H9 (cell line): ENCODE data around the gene DAGLB. TPM values are rescaled to one million over a fixed set of nuclear protein-coding genes. Genes with fewer than 3 reads are reported as not detected.

ENCODE experiments used
- DNase-seq: peaks from one replicate; pipeline ENCODE4 v3.0.0-alpha.2; 2017
- H2AFZ ChIP-seq: one replicate; pipeline ENCODE4 v1.6.1; 2013; ENCODE audit warnings: mild to moderate bottlenecking, low read length, control low read depth, moderate library complexity
- H2AK5ac ChIP-seq: 2 replicates; pipeline ENCODE4 v1.6.1; 2013; ENCODE audit warnings: low read length, control low read depth, mixed read lengths; ENCODE audit not compliant: insufficient read length
- H2BK120ac ChIP-seq: one replicate; pipeline ENCODE4 v1.6.1; 2013; ENCODE audit warnings: low read depth, mild to moderate bottlenecking, low read length, control low read depth, inconsistent platforms; ENCODE audit not compliant: poor library complexity, severe bottlenecking
- H2BK12ac ChIP-seq: 2 replicates; pipeline ENCODE4 v1.6.1; 2013; ENCODE audit warnings: low read length, control low read depth, mixed read lengths, low read depth; ENCODE audit not compliant: insufficient read length
- H2BK15ac ChIP-seq: 2 replicates; pipeline ENCODE4 v1.6.1; 2013; ENCODE audit warnings: low read depth, low read length, control low read depth
- H2BK20ac ChIP-seq: one replicate; pipeline ENCODE4 v1.6.1; 2013; ENCODE audit warnings: low read depth, mild to moderate bottlenecking, low read length, control low read depth, inconsistent platforms; ENCODE audit not compliant: poor library complexity, severe bottlenecking
- H2BK5ac ChIP-seq: 2 replicates; pipeline ENCODE4 v1.6.1; 2013; ENCODE audit warnings: low read length, control low read depth, mixed read lengths; ENCODE audit not compliant: insufficient read length
- H3K14ac ChIP-seq: 2 replicates; pipeline ENCODE4 v1.6.1; 2013; ENCODE audit warnings: low read length, control low read depth; ENCODE audit not compliant: insufficient read depth
- H3K18ac ChIP-seq: 2 replicates; pipeline ENCODE4 v1.6.1; 2013; ENCODE audit warnings: low read depth, mild to moderate bottlenecking, mixed read lengths, low read length, control low read depth; ENCODE audit not compliant: insufficient read length
- H3K23ac ChIP-seq: 2 replicates; pipeline ENCODE4 v1.6.1; 2013; ENCODE audit warnings: low read length, control low read depth, mixed read lengths, low read depth; ENCODE audit not compliant: insufficient read length
- H3K23me2 ChIP-seq: 2 replicates; pipeline ENCODE4 v1.6.1; 2013; ENCODE audit warnings: low read depth, mild to moderate bottlenecking, mixed read lengths, low read length, control low read depth; ENCODE audit not compliant: insufficient read length, poor library complexity, severe bottlenecking
- H3K27ac ChIP-seq: 2 replicates; pipeline ENCODE4 v1.5.1; 2013; ENCODE audit warnings: low read length, control low read depth, mixed read lengths, low read depth; ENCODE audit not compliant: insufficient read length
- H3K27me3 ChIP-seq: 2 replicates; pipeline ENCODE4 v1.6.1; 2013; ENCODE audit warnings: low read length, control low read depth, inconsistent platforms; ENCODE audit not compliant: insufficient read depth
- H3K4ac ChIP-seq: 2 replicates; pipeline ENCODE4 v1.6.1; 2013; ENCODE audit warnings: low read depth, mild to moderate bottlenecking, control low read depth, inconsistent platforms, low read length, moderate library complexity
- H3K4me1 ChIP-seq: 2 replicates; pipeline ENCODE4 v1.6.1; 2013; ENCODE audit warnings: low read length, control low read depth, inconsistent platforms; ENCODE audit not compliant: insufficient read depth
- H3K4me2 ChIP-seq: 2 replicates; pipeline ENCODE4 v1.6.1; 2013; ENCODE audit warnings: low read length, control low read depth, mixed read lengths; ENCODE audit not compliant: insufficient read length, insufficient read depth
- H3K56ac ChIP-seq: 2 replicates; pipeline ENCODE4 v1.6.1; 2013; ENCODE audit warnings: low read depth, mild to moderate bottlenecking, mixed read lengths, low read length, control low read depth; ENCODE audit not compliant: insufficient read length
- H3K79me1 ChIP-seq: 2 replicates; pipeline ENCODE4 v1.6.1; 2013; ENCODE audit warnings: low read depth, mild to moderate bottlenecking, moderate library complexity, low read length, control low read depth, inconsistent platforms; ENCODE audit not compliant: insufficient read depth, poor library complexity, severe bottlenecking
- H3K79me2 ChIP-seq: 2 replicates; pipeline ENCODE4 v1.6.1; 2013; ENCODE audit warnings: low read length, control low read depth, inconsistent platforms; ENCODE audit not compliant: insufficient read depth
- H3K9ac ChIP-seq: 2 replicates; pipeline ENCODE4 v1.6.1; 2013; ENCODE audit warnings: low read length, control low read depth, mixed read lengths; ENCODE audit not compliant: insufficient read length; ENCODE audit errors: extremely low read depth
- H3K9me3 ChIP-seq: one replicate; pipeline ENCODE4 v1.6.1; 2013; ENCODE audit warnings: low read depth, low read length, inconsistent platforms; ENCODE audit not compliant: control insufficient read depth
- H3T11ph ChIP-seq: one replicate; pipeline ENCODE4 v1.6.1; 2013; ENCODE audit warnings: mild to moderate bottlenecking, low read length, control low read depth, inconsistent platforms
- H4K20me1 ChIP-seq: one replicate; pipeline ENCODE4 v1.6.1; 2013; ENCODE audit not compliant: control insufficient read depth, insufficient read length, insufficient read depth
- H4K5ac ChIP-seq: 2 replicates; pipeline ENCODE4 v1.6.1; 2013; ENCODE audit warnings: low read depth, mild to moderate bottlenecking, mixed read lengths, low read length, control low read depth; ENCODE audit not compliant: insufficient read length
- H4K8ac ChIP-seq: replicated peaks from 2 replicates; pipeline ENCODE4 v1.6.1; 2013; ENCODE audit warnings: low read length, control low read depth, mixed read lengths, low read depth; ENCODE audit not compliant: insufficient read length
- H4K91ac ChIP-seq: 2 replicates; pipeline ENCODE4 v1.6.1; 2013; ENCODE audit warnings: low read depth, mild to moderate bottlenecking, moderate library complexity, mixed read lengths, low read length, control low read depth; ENCODE audit not compliant: insufficient read length
- H3K27ac Mint-ChIP-seq, 3 experiments: 2 replicates in 2 of 3; 3 replicates in 1 of 3; pipeline ENCODE4 v1.8.0; 2020 to 2021; ENCODE audit warnings: mixed read lengths in 3 of 3, mild to moderate bottlenecking in 1 of 3, moderate library complexity in 1 of 3
- H3K27me3 Mint-ChIP-seq: 2 replicates; pipeline ENCODE4 v1.8.0; 2021; ENCODE audit warnings: low read depth, mild to moderate bottlenecking, moderate library complexity, mixed read lengths
- H3K36me3 Mint-ChIP-seq, 3 experiments: 2 replicates in 2 of 3; 3 replicates in 1 of 3; pipeline ENCODE4 v1.8.0; 2020 to 2021; ENCODE audit warnings: low read depth in 3 of 3, mixed read lengths in 3 of 3; ENCODE audit not compliant: insufficient read depth in 1 of 3
- H3K4me1 Mint-ChIP-seq, 2 experiments: 2 replicates each; pipeline ENCODE4 v1.8.0; 2020; ENCODE audit warnings: mixed read lengths in 2 of 2
- H3K4me3 Mint-ChIP-seq, 2 experiments: 2 replicates in 1 of 2; 3 replicates in 1 of 2; pipeline ENCODE4 v1.8.0; 2020 to 2021; ENCODE audit warnings: mild to moderate bottlenecking in 2 of 2, mixed read lengths in 2 of 2, moderate library complexity in 1 of 2
- H3K9me3 Mint-ChIP-seq, 2 experiments: 2 replicates in 1 of 2; 3 replicates in 1 of 2; pipeline ENCODE4 v1.8.0; 2020; ENCODE audit warnings: mild to moderate bottlenecking in 2 of 2, mixed read lengths in 2 of 2, moderate library complexity in 1 of 2
- WGBS: extraction: QIAGEN DNeasy Blood & Tissue Kit; methylation state at CpG from one replicate; pipeline ENCODE4 v1.1.7; 2013; ENCODE audit warnings: missing lambda C conversion rate, low lambda C conversion rate, mixed read lengths; ENCODE audit not compliant: insufficient read length; ENCODE audit errors: extremely low coverage; 5-methylcytosine and 5-hydroxymethylcytosine counted together
- total RNA-seq: library from RNA; stranded (reverse); gene quantifications from 2 replicates; pipeline ENCODE4 v1.2.1, GENCODE V29; 2021
- TF ChIP-seq, protein P1 (sequence below): fragments of 200-600 bp; sonication (generic); conservative IDR thresholded peaks from 3 replicates; pipeline ENCODE4 v1.8.0; 2021; ENCODE audit warnings: antibody characterized with exemption, mild to moderate bottlenecking

The DAGLB gene
- total RNA-seq, 1 experiment from 2014 or later = 46.4 TPM

DNA sequence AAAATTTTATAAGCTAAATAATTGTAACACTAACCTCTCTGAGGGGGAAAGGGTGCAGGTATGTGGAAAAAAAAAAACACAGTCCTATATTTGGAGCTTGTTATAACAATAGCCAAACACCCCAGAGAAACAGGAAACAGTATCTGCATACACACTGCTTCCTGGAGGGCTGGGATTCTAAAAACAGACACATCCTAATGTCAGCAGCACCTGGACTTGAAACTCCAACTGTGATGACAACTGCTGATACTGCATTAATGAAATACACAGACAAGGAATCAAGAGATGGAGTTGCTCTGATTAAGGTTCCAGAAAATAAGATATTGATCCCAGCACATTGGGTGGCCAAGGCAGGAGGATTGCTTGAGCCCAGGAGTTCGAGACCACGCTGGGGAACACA is 9.3 kb downstream of the DAGLB start:
- WGBS = no CpG with 5 or more reads among the region's 2 CpGs
- Histone ChIP-seq H3K56ac (no peak overlapping the region), H2BK20ac (no peak overlapping the region), H2AFZ (no peak overlapping the region), H3K4me2 (no peak overlapping the region), H3K27me3 (no peaks in the 10 kb centered on the region), H3K27ac (no peak overlapping the region), H4K91ac (no peak overlapping the region), H3K23ac (no peak overlapping the region), H3K9me3 (no peaks in the 10 kb centered on the region), H2BK120ac (no peak overlapping the region), H3K4ac (no peak overlapping the region), H4K20me1 (no peaks in the 10 kb centered on the region), H3K18ac (no peak overlapping the region), H3K79me1 (peaks cover 9% of the 10 kb centered on the region), H3K14ac (no peak overlapping the region), H2BK5ac (no peak overlapping the region), H4K5ac (no peak overlapping the region), H2BK12ac (no peak overlapping the region), H3T11ph (no peak overlapping the region), H3K4me1 (no peaks in the 10 kb centered on the region; the same call in 1 of the 2 replicates), H2AK5ac (no peak overlapping the region), H4K8ac (no peak overlapping the region), H3K23me2 (no peaks in the 10 kb centered on the region), H2BK15ac (no peak overlapping the region), H3K79me2 (peaks cover 20% of the 10 kb centered on the region), H3K9ac (no peak overlapping the region)
- H3K9me3 Mint-ChIP-seq = no peaks in the 10 kb centered on the region; a peak in 1 of 5 replicates
- H3K27me3 Mint-ChIP-seq = no peaks in the 10 kb centered on the region
- H3K36me3 Mint-ChIP-seq = peaks cover 33 to 55% (median 43%) of the 10 kb centered on the region in 3 experiments
- no peak overlapping the region for H3K27ac Mint-ChIP-seq
- peaks cover 13 to 27% of the 10 kb centered on the region in 2 experiments for H3K4me1 Mint-ChIP-seq
- H3K4me3 Mint-ChIP-seq = no peak overlapping the region
- TF ChIP-seq, protein P1, sequence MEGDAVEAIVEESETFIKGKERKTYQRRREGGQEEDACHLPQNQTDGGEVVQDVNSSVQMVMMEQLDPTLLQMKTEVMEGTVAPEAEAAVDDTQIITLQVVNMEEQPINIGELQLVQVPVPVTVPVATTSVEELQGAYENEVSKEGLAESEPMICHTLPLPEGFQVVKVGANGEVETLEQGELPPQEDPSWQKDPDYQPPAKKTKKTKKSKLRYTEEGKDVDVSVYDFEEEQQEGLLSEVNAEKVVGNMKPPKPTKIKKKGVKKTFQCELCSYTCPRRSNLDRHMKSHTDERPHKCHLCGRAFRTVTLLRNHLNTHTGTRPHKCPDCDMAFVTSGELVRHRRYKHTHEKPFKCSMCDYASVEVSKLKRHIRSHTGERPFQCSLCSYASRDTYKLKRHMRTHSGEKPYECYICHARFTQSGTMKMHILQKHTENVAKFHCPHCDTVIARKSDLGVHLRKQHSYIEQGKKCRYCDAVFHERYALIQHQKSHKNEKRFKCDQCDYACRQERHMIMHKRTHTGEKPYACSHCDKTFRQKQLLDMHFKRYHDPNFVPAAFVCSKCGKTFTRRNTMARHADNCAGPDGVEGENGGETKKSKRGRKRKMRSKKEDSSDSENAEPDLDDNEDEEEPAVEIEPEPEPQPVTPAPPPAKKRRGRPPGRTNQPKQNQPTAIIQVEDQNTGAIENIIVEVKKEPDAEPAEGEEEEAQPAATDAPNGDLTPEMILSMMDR = no peak
- DNase-seq = no peak
